Neural progenitor cell (in vitro differentiated cells): Measurements from ENCODE around the gene PPP1R16B.

Source experiments
- CTCF ChIP-seq: fragments of 200-600 bp; sonication (generic); IDR thresholded peaks from 2 replicates; pipeline ENCODE4 v1.5.1; 2017; ENCODE audit warnings: antibody characterized with exemption, mild to moderate bottlenecking
- EZH2 ChIP-seq: fragments of 200-600 bp; sonication (generic); IDR thresholded peaks from 2 replicates; pipeline ENCODE4 v1.6.1; 2017; ENCODE audit warnings: antibody characterized with exemption, mild to moderate bottlenecking, moderate library complexity
- EZH2phosphoT487 ChIP-seq: fragments of 200-600 bp; sonication (generic); IDR thresholded peaks from 2 replicates; pipeline ENCODE4 v1.6.1; 2017; ENCODE audit warnings: antibody characterized with exemption

GRCh38 chr20:38859070-38859690 lies 53.7 kb downstream of the PPP1R16B start:
- TF ChIP-seq CTCF (no peak), EZH2 (no peak), EZH2phosphoT487 (no peak)
